T-helper 2 cell (primary cell): Measurements from ENCODE around the gene ATF7.
A peak's percentile ranks its signal among the peaks of the same experiment; 100 is the strongest.
"Not testable (repeated sequence)": the region's sequence is repeated elsewhere in the genome, so short reads cannot be mapped to it uniquely, and the experiment has no call there.

ENCODE experiments used
- DNase-seq, 5 experiments: peaks; one replicate each; pipeline versions ENCODE4 v3.0.0 to v3.0.0-alpha.2; 2012 to 2022
- total RNA-seq, 2 donors: gene quantifications; one replicate each; lab custom pipeline; 2026; lab: John Stamatoyannopoulos, UW

ATF7 gene
- total RNA-seq: 9.4 to 11.7 reads per million in 2 donors

DNA sequence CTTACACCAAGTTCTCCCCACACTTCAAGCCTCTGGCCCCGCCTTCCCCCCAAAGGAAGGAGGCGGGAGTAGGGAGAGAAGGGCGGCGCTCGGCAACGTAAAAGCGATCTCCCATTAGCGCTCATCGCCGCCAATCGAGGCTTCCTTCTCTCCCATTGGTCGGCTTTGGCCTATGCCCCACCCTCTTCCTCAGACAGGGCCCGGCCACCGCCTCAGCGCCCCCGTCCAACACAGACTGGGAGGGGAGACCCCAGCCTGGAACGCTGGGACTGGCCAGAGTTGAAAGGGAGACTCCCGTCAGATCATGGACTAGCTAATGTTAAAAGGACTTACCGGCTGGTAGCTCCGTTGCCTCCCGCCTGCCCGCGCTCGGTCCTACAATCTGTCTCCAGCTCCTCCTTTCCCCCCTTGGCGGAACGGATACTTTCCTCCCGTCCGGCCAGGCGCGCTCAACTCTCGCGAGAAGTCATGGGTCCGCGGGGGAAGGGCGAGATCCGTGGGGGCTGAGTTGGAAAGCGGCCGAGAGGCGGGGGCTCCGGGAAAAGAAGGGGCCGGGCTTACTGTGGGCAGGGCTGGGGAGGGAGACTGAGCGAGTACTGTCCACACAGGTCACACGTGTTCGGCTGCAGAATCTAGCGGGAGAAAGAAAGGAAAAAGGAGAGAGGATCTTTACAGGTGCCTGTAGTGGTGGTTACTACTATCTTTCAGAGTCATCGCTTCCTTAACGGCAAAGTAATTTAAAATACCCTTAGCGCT, at the start of gene ATF7:
Gene ATF7, minus strand, starts transcription at position 437 of the 756 bp plus-strand sequence. CDS start 25,382 bp downstream, outside the sequence.
- DNase-seq: peak; percentile 95 to 98 (median 97)

GRCh38 chr12:53674977-53675700, 49.0 kb upstream of the ATF7 start:
- DNase-seq: no peak

DNA sequence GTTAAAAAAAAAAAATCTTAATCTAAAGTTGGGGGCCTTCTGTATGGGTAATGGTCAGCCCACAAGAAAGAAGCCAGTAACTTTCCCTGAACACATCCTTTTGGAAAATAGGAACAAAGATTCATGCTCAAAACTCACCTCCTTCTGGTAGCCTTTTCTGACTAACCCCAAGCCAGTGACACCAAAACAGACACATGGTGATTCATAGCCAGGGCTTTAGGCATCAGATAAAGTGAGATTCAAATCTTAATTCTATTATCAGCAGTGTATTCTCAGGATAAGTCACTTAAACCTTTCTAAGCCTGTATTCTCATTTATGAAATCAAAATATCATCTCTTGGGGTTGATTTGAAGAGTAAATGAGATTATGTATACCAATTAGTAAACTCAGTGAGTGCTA, 44.8 kb upstream of the ATF7 start:
- DNase-seq: peak in 1 of 5 experiments; percentile 21

DNA sequence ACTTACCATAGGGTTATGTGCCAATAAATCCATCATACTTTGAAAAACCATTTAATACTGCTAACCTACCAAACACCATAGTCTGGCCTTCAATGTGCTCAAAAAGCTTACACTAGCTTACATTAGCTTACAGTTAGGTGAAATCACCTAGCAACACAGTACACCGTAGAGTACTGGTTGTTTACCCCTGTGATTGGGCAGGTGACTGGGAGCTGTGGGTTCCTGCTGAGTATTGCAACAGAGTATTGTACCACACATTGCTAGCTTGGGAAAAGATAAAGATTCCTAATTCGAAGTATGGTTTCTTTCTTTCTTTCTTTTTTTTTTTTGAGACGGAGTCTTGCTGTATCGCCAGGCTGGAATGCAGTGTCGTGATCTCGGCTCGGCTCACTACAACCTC, 44.1 kb upstream of the ATF7 start:
- DNase-seq: no peak

GRCh38 chr12:53667080-53667479, 40.9 kb upstream of the ATF7 start:
- no peak for DNase-seq

DNA sequence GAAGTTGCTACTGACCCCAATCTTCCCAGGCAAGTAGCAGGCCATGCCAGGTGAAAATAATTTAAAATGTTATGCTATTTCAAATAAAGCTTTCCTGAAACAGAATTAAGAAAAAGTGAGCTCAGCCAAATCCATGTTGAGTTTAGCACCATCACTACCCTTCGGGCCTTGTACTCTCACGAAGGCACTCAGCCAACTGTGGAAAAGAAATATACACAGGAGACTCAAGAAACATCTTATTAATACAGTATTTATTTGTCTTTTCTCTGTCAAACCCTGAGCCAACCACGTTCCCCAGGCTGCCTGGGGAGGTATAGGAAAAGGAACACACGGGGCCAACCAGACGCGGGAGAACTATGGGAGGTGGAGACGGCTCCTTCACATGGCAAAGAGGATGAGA, 38.8 kb upstream of the ATF7 start:
- no peak for DNase-seq

- no peak for DNase-seq
Observed at GRCh38 chr12:53664191-53664590, 38.0 kb upstream of the ATF7 start.

GRCh38 chr12:53660041-53660440, 33.9 kb upstream of the ATF7 start:
- no peak for DNase-seq

GRCh38 chr12:53659571-53659981, 33.4 kb upstream of the ATF7 start:
- no peak for DNase-seq

GRCh38 chr12:53659011-53659551, 32.9 kb upstream of the ATF7 start:
- no peak for DNase-seq

DNA sequence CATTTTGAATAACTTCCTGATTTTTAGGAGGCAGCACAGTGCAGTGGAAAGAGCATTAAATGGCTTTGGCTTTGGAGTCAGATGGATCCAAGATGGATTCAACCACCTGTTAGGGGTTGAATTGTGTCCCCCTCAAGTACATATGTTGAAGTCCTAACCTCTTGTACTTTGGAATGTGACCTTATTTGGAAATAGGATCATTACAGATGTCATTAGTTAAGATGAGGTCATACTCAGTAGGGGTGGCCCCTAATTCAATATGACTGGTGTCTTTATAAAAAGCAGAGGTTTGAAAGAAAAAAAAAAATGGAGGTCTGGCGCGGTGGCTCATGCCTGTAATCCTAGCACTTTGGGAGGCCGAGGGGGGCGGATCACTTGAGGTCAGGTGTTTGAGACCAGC, 30.9 kb upstream of the ATF7 start:
- no peak for DNase-seq

- no peak for DNase-seq
Observed at GRCh38 chr12:53653595-53653994, 27.4 kb upstream of the ATF7 start.

GRCh38 chr12:53652366-53652765, 26.2 kb upstream of the ATF7 start:
- no peak for DNase-seq

DNA sequence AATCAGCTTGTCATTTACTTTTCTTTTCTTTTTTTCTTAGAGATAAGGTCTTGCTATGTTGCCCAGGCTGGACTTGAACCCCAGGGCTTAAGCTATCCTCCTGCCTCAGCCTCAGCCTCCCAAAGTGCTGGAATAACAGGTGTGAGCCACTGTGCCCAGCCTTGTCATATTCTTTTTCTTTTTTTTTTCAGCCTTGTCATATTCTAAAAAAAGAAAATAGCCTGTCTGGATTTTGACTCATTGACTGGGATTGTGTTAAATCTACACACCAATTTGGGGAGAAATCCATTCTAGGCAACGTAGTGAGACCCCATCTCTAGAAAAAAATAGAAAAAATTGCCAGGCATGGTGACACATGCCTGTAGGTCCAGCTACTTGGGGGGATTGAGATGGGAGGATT, 25.6 kb upstream of the ATF7 start:
- no peak for DNase-seq

- not testable (repeated sequence) for DNase-seq
Observed at GRCh38 chr12:53646300-53646699, 20.1 kb upstream of the ATF7 start.

DNA sequence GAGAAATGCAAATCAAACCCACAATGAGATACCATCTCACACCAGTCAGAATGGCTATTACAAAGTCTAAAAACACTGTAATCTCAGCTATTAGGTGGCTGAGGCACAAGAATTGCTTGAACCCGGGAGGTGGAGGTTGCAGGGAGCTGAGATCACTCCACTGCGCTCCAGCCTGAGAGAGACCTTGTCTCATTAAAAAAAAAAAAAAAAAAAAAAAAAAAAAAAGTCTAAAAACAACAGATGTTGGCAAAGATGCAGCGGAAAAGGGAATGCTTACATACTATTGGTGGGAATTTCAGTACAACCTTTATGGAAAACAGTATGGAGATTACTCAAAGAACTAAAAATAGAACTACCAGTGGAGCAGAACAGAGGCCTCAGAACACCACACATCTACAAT, 19.0 kb upstream of the ATF7 start:
- no peak for DNase-seq

DNA sequence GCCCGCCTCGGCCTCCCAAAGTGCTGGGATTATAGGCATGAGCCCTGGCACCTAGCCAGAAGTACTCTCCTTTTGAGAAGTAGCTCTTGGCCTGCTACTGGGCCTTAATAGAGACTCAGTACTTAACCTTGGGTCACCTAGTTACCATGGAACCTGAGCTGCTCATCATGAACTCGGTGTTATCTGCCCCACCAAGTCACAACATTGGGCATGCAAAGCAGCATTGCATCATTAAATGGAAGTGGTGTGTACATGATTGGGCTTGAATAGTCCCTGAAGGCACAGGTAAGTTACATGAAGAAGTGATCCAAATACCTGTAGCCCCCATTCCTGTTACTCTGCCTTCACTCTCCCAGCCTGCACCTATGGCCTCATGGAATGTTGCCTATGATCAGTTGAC, 18.0 kb upstream of the ATF7 start:
- DNase-seq: no peak

- no peak for DNase-seq
Observed at GRCh38 chr12:53643232-53643979, 17.2 kb upstream of the ATF7 start.

DNA sequence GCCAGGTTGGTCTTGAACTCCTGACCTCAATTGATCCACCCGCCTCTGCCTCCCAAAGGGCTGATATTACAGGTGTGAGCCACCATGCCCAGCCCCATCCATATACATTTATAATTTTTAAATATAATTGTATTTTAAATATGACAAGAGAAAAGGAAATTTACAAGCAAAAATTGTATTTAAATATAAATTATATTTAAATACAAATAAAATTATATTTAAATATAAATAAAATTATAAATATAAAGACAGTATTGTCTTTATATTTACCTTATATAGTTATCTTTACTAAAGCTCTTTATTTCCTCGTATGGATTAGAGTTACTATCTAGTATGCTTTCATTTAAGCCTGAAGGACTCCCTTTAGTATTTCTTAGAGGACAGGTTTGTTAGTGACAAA, 11.9 kb upstream of the ATF7 start:
- DNase-seq: no peak

GRCh38 chr12:53636641-53637040, 10.5 kb upstream of the ATF7 start:
- DNase-seq: no peak

DNA sequence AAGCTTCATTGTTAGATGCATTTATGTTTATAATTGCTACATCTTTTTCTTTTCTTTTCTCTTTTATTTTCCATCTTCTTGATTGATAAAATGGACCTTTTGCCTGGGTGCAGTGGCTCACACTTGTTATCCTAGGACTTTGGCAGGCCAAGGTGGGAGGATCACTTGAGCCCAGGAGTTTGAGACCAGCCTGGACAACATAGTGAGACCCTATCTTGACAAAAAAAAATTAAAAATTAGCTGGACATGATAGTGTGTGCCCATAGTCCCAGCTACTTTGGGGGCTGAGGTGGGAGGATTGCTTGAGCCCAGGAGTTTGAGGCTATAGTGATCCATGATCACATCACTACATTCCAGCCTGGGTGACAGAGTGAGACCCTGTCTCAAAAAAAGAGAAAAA, 9.5 kb upstream of the ATF7 start:
- DNase-seq: not testable (repeated sequence)

DNA sequence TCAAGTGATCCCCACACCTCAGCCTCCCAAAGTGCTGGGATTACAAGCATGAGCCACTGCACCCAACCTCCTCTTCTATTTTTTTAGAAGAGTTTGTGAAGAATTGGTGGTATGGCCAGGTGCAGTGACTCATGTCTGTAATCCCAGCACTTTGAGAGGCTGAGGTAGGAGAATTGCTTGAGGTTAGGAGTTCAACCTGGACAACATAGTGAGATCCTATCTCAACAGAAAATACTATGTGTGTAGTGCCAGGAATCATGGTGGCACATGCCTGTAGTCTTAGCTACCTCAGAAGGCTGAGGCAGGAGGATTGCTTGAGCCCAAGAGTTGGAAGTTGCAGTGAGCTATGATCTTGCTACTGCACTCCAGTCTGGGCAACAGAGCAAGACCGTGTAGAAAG, 5.5 kb upstream of the ATF7 start:
- no peak for DNase-seq

- no peak for DNase-seq
Observed at GRCh38 chr12:53627919-53628318, 1.7 kb upstream of the ATF7 start.
